HG03060 (cell line): ENCODE measurements around the gene WBP2.
"Not testable (repeated sequence)": the region's sequence is repeated elsewhere in the genome, so short reads cannot be mapped to it uniquely, and the experiment has no call there.

ENCODE experiments used
- ATAC-seq: cut with Tn5 transposase; IDR thresholded peaks from one replicate; pipeline ENCODE4 v1.9.1; 2021; ENCODE audit warnings: low read depth, moderate number of reproducible peaks; ENCODE audit not compliant: unreplicated experiment

Gene WBP2

GRCh38 chr17:75891022-75891604 is 36.0 kb upstream of the WBP2 start:
- no peak for ATAC-seq

DNA sequence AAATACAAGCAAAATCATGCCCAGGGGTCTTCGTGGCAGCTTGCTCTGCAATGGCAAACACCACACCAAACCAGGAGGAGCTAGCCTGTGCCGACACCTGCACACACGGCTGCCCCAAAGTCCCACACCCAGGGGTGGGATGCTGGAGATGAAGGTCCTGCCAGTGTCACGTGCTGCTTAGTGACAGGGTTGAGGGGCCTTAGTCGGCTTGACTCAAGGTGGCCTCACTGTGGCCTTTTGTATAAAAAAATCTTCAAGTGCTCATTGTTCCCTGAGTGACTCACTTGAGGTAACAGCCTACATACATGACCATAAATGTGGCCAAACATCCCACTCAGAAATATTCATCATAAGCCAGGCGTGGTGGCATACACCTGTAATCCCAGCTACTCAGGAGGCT is 34.3 kb upstream of the WBP2 start:
- ATAC-seq: no peak

- ATAC-seq: no peak
These were observed 33.3 kb upstream of the WBP2 start for GRCh38 chr17:75888484-75888883.

DNA sequence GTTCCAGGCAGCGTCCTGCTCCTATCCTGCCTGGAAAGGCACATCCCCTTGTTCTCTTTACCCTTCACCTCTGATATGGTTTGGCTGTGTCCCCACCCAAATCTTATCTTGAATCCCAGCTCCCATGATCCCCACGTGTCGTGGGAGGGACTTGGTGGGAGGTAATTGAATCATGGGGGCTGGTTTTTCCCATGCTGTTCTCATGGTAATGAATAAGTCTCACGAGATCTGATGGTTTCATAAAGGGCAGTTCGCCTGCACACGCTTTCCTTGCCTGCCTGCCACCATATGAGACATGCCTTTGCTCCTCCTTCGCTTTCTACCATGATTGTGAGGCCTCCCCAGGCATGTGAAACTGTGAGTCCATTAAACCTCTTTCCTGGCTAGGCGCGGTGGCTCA is 30.7 kb upstream of the WBP2 start:
- ATAC-seq: not testable (repeated sequence)

DNA sequence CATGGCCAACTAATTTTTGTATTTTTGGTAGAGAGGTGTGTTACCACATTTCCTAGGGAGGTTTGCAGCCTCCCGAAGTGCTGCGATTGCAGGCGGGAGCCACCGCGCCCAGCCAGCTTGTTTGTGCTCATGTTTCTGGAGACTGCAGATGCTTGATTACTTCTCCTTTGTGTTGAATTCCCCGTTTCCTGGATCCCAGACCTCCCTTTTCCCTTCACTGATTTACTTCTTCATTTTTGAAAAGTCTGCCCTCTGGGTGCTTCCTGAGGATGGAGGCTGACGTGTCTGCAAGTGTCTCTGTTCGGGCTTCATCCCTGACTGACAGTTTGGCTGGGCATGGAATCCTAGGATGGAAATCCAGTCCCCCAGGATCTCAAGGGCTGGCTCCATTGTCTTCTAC is 30.3 kb upstream of the WBP2 start:
- no peak for ATAC-seq

- ATAC-seq: no peak
These were observed 26.7 kb upstream of the WBP2 start for GRCh38 chr17:75881678-75882454.

- ATAC-seq: no peak
These were observed 25.1 kb upstream of the WBP2 start for GRCh38 chr17:75880266-75880665.

GRCh38 chr17:75878174-75878998 is 23.3 kb upstream of the WBP2 start, which contains the start of gene TRIM47:
Gene TRIM47 (minus strand): TSS chr17:75878581. CDS start chr17:75878548, 33 bp downstream.
- ATAC-seq: no peak

DNA sequence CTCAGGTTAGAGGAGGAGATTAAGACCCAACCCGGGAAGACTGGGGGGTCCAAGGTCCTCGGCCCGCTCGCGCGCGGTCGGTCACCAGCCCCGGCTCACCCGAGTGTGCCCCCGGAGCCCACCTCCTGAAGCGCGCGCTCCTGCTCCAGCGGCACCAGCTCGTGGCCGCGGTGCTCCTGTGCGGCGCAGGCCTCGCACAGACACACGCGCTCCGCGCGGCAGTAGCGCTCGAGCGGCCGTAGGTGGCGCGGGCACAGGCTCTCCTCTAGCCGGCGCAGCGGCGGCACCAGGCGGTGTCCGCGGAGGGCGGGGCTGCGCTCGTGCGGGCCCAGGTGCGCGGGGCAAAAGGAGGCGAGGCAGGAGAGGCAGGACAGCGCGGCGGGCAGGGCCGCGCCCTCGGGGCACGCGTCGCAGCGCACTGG is 22.6 kb upstream of the WBP2 start:
- ATAC-seq: no peak

DNA sequence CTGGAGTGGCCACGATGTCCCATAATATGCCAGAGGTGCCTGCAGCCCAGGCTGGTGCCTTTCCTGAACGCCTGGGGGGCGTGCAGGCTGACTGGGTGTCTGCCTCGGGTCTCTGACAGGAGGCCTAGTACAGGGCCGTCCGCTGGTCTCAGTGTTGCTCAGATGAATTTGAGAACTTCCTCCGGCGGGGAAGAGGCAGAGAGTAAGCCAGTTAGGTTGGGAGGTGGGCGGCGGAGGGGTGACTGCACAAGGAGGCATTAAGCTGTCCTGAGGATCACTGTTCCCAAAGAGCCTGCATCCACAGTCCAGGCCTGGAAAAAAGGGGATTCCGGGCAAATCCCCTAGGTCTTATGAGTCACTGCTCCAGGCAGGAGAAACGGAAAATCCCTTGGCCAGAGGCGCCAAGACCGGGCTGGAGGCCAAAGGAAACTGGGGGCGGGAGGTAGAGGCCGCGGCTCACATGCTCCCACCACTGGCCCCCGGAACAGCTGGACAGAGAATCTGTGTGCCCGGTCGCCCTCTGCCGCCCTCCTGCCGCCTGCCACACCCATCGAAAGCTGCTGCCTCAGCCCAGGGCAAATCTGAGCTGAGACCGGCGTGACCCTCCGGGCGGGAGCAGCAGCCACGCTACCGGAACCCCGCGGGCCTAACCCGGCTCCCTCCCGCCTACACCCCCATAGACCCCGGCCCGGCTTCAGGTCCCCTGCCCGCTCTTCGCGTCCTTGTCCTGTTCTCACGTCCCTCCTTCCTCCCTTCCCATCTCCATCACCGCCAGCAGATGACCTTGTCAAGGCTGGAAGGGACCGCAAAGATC is 22.0 kb upstream of the WBP2 start:
- no peak for ATAC-seq

DNA sequence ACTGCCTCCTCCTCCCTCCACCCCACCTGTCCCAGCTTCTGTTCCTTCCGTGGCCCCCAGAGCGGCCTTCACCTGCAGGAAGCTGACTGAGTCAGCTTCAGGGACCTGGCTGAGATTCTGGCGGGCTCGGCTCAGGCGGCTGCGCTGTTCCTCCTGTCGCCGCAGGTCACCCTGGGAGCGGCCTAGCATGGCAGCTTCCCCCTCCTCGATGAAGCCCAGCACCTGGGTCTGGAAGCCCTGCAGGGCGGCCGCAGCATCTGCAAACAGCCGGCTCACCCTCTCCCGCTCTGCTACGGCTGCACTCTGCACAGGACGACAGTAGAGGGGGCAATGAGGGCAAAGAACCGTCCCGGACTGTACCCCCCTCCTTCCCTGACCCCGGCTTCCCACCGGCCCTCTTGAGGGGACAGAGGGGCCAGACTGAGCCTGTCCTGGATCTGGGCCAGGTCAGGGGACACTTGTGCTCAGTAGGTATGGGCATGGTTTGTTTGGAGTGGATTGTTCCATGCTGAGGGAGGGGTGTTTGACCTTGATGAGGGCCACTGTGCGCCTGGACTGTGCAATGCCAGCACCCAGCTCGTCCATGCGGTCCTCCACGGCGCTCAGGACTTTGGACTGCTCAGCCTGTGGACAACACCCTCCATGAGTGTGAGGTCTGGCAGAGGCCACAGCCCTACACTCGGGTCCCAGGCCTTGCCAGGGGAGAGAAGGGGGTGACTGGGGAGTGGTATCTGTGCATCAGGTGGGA is 21.2 kb upstream of the WBP2 start:
- ATAC-seq: no peak

- no peak for ATAC-seq
These were observed 20.7 kb upstream of the WBP2 start for GRCh38 chr17:75875940-75876189.

DNA sequence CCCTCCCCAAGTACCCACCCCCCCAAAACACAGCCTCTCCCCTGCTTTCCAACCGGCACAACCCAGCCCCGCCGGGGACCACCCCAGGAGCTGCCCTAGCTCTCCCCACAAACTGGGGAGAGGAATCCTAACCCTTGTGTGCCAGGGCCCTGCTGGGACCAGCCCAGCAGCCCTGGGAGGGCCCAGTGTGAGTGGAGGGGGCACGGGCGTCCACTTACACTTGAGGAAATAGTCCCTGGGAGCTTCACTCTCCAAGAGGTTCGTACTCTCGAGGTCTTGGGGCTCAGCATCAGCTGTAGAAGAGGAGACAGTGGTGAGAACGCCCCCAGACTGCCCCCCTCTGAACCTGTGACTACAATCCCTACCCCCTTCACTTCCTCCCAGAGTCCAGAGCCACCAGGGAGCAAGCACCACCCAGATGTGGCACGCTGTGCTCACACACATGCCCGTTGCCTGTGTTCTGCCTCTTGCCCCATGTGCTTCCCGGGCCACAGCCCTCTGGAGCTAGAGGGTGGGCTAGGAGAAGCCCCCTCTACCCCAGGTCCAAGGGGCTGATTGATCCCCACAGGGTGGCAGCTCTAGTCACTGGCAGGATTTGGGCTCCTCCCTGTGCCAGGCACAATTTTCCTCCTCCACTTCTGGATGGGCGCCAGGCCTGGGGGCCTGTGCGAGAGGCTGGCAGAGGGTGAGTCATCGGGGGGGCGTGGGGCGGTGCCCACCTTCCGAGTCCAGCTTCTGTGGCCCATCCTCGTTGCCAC is 20.2 kb upstream of the WBP2 start:
- ATAC-seq: no peak

DNA sequence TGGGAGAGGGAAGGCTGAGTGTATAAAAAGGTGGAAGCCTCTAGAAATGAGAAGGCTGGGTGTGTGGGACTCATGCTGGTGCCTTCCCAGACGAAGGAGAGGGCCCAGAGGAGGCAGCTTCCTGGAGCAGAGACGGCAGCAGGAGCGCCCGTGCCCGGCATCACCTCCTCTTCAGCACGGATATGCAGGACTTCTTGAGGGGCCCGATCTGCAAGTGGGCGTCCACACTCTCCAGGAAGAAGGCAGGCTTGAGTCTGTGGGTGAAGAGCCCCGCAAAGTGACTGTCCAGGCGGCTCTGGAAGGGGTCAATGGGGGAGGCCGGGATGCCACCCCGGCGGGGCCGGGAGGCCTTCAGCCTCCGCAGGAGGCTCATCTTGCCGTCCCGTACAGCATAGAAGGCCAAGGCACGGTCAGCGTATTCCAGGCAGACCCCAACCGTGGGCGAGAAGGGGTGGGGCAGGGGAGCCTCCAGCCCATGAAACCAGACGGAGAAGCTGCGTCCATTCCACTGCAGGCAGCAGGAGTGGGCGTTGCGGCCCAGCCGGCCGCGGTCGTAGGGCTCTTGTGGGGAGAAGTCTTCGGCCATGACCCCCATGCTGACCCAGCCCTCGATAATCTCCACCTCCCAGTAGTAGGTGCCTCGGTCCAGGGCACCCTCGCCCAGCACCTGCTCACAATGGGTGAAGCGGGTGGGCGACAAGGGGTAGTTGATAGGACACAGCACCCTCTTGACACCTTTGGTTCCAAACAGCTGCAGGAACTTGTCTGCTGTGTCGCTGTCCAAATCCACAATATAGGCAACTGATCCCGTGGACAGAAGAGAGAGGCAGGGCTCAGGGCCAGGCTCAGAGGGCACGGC is 19.4 kb upstream of the WBP2 start:
- ATAC-seq: no peak

- ATAC-seq: no peak
These were observed 18.6 kb upstream of the WBP2 start for GRCh38 chr17:75873587-75874322.

GRCh38 chr17:75872434-75873351 is 17.6 kb upstream of the WBP2 start:
- no peak for ATAC-seq

DNA sequence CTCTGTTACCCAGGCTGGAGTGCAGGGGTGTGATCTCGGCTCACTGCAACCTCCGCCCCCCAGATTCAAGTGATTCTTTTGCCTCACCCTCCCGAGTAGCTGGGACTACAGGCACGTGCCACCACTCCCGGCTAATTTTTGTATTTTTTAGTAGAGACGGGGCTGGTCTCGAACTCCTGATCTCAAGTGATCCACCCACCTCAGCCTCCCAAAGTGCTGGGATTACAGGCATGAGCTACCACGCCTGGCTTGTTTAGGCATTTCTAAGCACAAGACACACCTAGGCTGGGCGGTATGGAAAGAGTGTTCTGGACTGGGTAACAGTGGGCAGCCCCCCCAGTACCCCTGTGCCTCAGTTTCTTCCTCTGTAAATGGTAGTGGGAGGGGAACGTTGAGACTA is 15.1 kb upstream of the WBP2 start:
- ATAC-seq: not testable (repeated sequence)
